HCT116 (cell line): ENCODE results near the gene VSX2. TPM values are rescaled to one million over a fixed set of nuclear protein-coding genes. Genes with fewer than 3 reads are reported as not detected.

ENCODE experiments used
- ATAC-seq: fragments of 200-7000 bp; cut with Tn5 transposase; 2 replicates; pipeline ENCODE4 v1.9.1; 2020; ENCODE audit warnings: mild to moderate bottlenecking, moderate library complexity
- Bru-seq: library from RNA; stranded (reverse); fragments of 400-500 nt; gene quantifications from one replicate; lab custom pipeline; 2021; lab: Mats Ljungman, UMichigan
- BruChase-seq, 2 experiments: library from RNA; stranded (reverse); fragments of 400-500 nt; gene quantifications; one replicate each; lab custom pipeline; 2021; lab: Mats Ljungman, UMichigan
- BruUV-seq: library from RNA; stranded (reverse); fragments of 400-500 nt; replicated peaks from 2 replicates; lab custom pipeline; 2021; lab: Mats Ljungman, UMichigan
- CTCF ChIA-PET: fragments of 300-600 bp; sonication (Branson Sonifier 250); formaldehyde crosslinking; loops from one replicate; lab custom pipeline; 2021; ENCODE audit warnings: antibody characterized with exemption; lab: Charles Lee
- POLR2A ChIA-PET: fragments of 300-600, 350-600 bp; sonication (Branson Sonifier 250); formaldehyde crosslinking; loops from one replicate; lab custom pipeline; 2021; ENCODE audit warnings: antibody characterized with exemption; lab: Charles Lee
- RAD21 ChIA-PET, 2 experiments: fragments of 300-600 bp; sonication (Branson Sonifier 250); formaldehyde crosslinking; loops; one replicate each; lab custom pipeline; 2023; ENCODE audit warnings: low total read pairs in 2 of 2; ENCODE audit not compliant: uncharacterized antibody in 2 of 2, unreplicated experiment in 2 of 2, low non-redundant PET in 1 of 2; lab: Charles Lee
- DNase-seq: peaks from one replicate; pipeline ENCODE4 v3.0.0-alpha.2; 2010; ENCODE audit warnings: low read depth, low spot score
- H2AFZ ChIP-seq: fragments of 200-600 bp; shearing (Covaris generic), sonication (generic); 2 replicates; pipeline ENCODE4 v1.6.1; 2017; ENCODE audit warnings: low read depth, mixed run types, mixed read lengths, antibody characterized with exemption, low read length; ENCODE audit not compliant: poor library complexity, severe bottlenecking
- H3K27ac ChIP-seq: 2 replicates; pipeline ENCODE4 v1.5.1; 2012; ENCODE audit warnings: low read depth, low read length
- H3K27me3 ChIP-seq: fragments of 200-600 bp; sonication (generic); 2 replicates; pipeline ENCODE4 v1.6.1; 2016; ENCODE audit warnings: mixed run types, low read length, mixed read lengths; ENCODE audit not compliant: insufficient read depth
- H3K36me3 ChIP-seq, 2 experiments: fragments of 200-500 bp in 1 of 2; fragments of 200-600 bp in 1 of 2; sonication (Bioruptor generic) in 1 of 2; sonication (generic) in 1 of 2; 2 replicates each; pipeline versions ENCODE4 v1.5.1 to v1.6.1; 2014 to 2016; ENCODE audit warnings: low read length in 2 of 2, inconsistent platforms in 1 of 2, mixed read lengths in 1 of 2, mixed run types in 1 of 2; ENCODE audit not compliant: insufficient read depth in 2 of 2, control insufficient read depth in 1 of 2
- H3K4me1 ChIP-seq, 2 experiments: fragments of 200-600 bp in 1 of 2; sonication (generic) in 1 of 2; 2 replicates each; pipeline versions ENCODE4 v1.5.1 to v1.6.1; 2012 to 2017; ENCODE audit warnings: low read length in 2 of 2, inconsistent platforms in 1 of 2, mild to moderate bottlenecking in 1 of 2, mixed read lengths in 1 of 2, mixed run types in 1 of 2, moderate library complexity in 1 of 2; ENCODE audit not compliant: insufficient read depth in 2 of 2, control insufficient read depth in 1 of 2
- H3K4me2 ChIP-seq: fragments of 200-600 bp; sonication (generic); 2 replicates; pipeline ENCODE4 v1.6.1; 2017; ENCODE audit warnings: mixed run types, low read length, mixed read lengths
- H3K4me3 ChIP-seq, 2 experiments: fragments of 200-600 bp in 1 of 2; sonication (generic) in 1 of 2; replicated peaks in 1 of 2; 2 replicates each; pipeline ENCODE4 v1.5.1; 2011 to 2016; ENCODE audit warnings: low read length in 2 of 2, control low read depth in 1 of 2, low read depth in 1 of 2, mild to moderate bottlenecking in 1 of 2, mixed read lengths in 1 of 2, mixed run types in 1 of 2
- H3K79me2 ChIP-seq: fragments of 200-600 bp; sonication (generic); 2 replicates; pipeline ENCODE4 v1.6.1; 2017; ENCODE audit warnings: mild to moderate bottlenecking, mixed run types, low read length, moderate library complexity, mixed read lengths; ENCODE audit not compliant: insufficient read depth
- H3K9ac ChIP-seq: fragments of 200-600 bp; sonication (generic); 2 replicates; pipeline ENCODE4 v1.6.1; 2016; ENCODE audit warnings: low read length, mixed read lengths
- H3K9me2 ChIP-seq: fragments of 200-600 bp; sonication (generic), shearing (Covaris generic); 2 replicates; pipeline ENCODE4 v1.6.1; 2017; ENCODE audit warnings: mixed run types, mild to moderate bottlenecking, moderate library complexity; ENCODE audit not compliant: insufficient read depth
- H3K9me3 ChIP-seq, 2 experiments: fragments of 200-500 bp in 1 of 2; fragments of 200-600 bp in 1 of 2; sonication (Bioruptor generic) in 1 of 2; sonication (generic) in 1 of 2; 2 replicates each; pipeline ENCODE4 v1.6.1; 2014 to 2017; ENCODE audit warnings: low read length in 2 of 2, mixed read lengths in 2 of 2, inconsistent platforms in 1 of 2, low read depth in 1 of 2, mild to moderate bottlenecking in 1 of 2, mixed run types in 1 of 2, moderate library complexity in 1 of 2; ENCODE audit not compliant: control insufficient read depth in 1 of 2, insufficient read depth in 1 of 2
- H4K20me1 ChIP-seq: fragments of 200-600 bp; sonication (generic), shearing (Covaris generic); 2 replicates; pipeline ENCODE4 v1.6.1; 2017; ENCODE audit warnings: mixed run types, mild to moderate bottlenecking, moderate library complexity; ENCODE audit not compliant: insufficient read depth
- ATF3 ChIP-seq: IDR thresholded peaks from 2 replicates; pipeline ENCODE4 v1.6.1; 2012
- CBX3 ChIP-seq: IDR thresholded peaks from 2 replicates; pipeline ENCODE4 v1.6.1; 2012; ENCODE audit warnings: low read depth
- CEBPB ChIP-seq: IDR thresholded peaks from 2 replicates; pipeline ENCODE4 v1.6.1; 2012; ENCODE audit warnings: low read depth
- CTCF ChIP-seq, 3 experiments: fragments of 200-600 bp in 1 of 3; sonication (generic) in 1 of 3; IDR thresholded peaks in 2 of 3; conservative IDR thresholded peaks in 1 of 3; 2 replicates each; pipeline ENCODE4 v1.5.1; 2012 to 2017; ENCODE audit warnings: low read depth in 2 of 3, low read length in 2 of 3, antibody characterized with exemption in 1 of 3, borderline replicate concordance in 1 of 3, control low read depth in 1 of 3, mild to moderate bottlenecking in 1 of 3, mixed read lengths in 1 of 3, mixed run types in 1 of 3, moderate library complexity in 1 of 3; ENCODE audit not compliant: insufficient read depth in 1 of 3
- EGR1 ChIP-seq: IDR thresholded peaks from 2 replicates; pipeline ENCODE4 v1.6.1; 2012; ENCODE audit warnings: low read depth
- ELF1 ChIP-seq: IDR thresholded peaks from 2 replicates; pipeline ENCODE4 v1.6.1; 2012; ENCODE audit warnings: low read depth, borderline replicate concordance
- EZH2 ChIP-seq: fragments of 200-600 bp; sonication (generic); IDR thresholded peaks from 2 replicates; pipeline ENCODE4 v1.6.1; 2017; ENCODE audit warnings: antibody characterized with exemption, mixed run types
- EZH2phosphoT487 ChIP-seq: fragments of 200-600 bp; IDR thresholded peaks from 2 replicates; pipeline ENCODE4 v1.6.1; 2018; ENCODE audit warnings: antibody characterized with exemption, borderline replicate concordance
- FOSL1 ChIP-seq: IDR thresholded peaks from 2 replicates; pipeline ENCODE4 v1.6.1; 2012; ENCODE audit warnings: low read depth
- POLR2AphosphoS5 ChIP-seq: IDR thresholded peaks from 2 replicates; pipeline ENCODE4 v1.6.1; 2011; ENCODE audit warnings: mild to moderate bottlenecking, low read depth, low read length, moderate library complexity
- RAD21 ChIP-seq: IDR thresholded peaks from 2 replicates; pipeline ENCODE4 v1.6.1; 2012; ENCODE audit warnings: low read depth, mild to moderate bottlenecking
- SIN3A ChIP-seq: IDR thresholded peaks from 2 replicates; pipeline ENCODE4 v1.6.1; 2012; ENCODE audit warnings: low read depth
- TCF7L2 ChIP-seq: IDR thresholded peaks from 2 replicates; pipeline ENCODE4 v1.7.0; 2011; ENCODE audit warnings: borderline replicate concordance, inconsistent platforms; ENCODE audit not compliant: insufficient read depth, insufficient read length; ENCODE audit errors: extremely low read depth
- YY1 ChIP-seq: IDR thresholded peaks from 2 replicates; pipeline ENCODE4 v1.6.1; 2011; ENCODE audit warnings: low read length, low read depth, moderate library complexity, mild to moderate bottlenecking; ENCODE audit not compliant: insufficient replicate concordance; ENCODE audit errors: extremely low read depth
- ZFX ChIP-seq: fragments of 450-650 bp; IDR thresholded peaks from 2 replicates; pipeline ENCODE4 v1.6.1; 2017
- ZNF274 ChIP-seq: fragments of 200-500 bp; sonication (Bioruptor generic); IDR thresholded peaks from 2 replicates; pipeline ENCODE4 v1.6.1; 2014; ENCODE audit warnings: mild to moderate bottlenecking, low read depth, low read length, inconsistent platforms
- intact Hi-C: fragments of 100-400 bp; cut with micrococcal nuclease; formaldehyde crosslinking; loops from 2 replicates; pipeline ENCODE4 v1.10.0; 2022
- long read RNA-seq: library from polyadenylated mRNA; unstranded; transcript quantifications from one replicate; pipeline ENCODE4 v2.0.0, GENCODE V29; 2021; ENCODE audit not compliant: unreplicated experiment
- polyA plus RNA-seq: library from polyadenylated mRNA; unstranded; fragments of >200 nt; gene quantifications from 2 replicates; pipeline ENCODE4 v1.2.1, GENCODE V29; 2012; ENCODE audit warnings: missing spikeins
- total RNA-seq: library from RNA; stranded (reverse); gene quantifications from one replicate; pipeline ENCODE4 v1.2.1, GENCODE V29; 2021; ENCODE audit not compliant: unreplicated experiment

The VSX2 gene
- total RNA-seq (not detected), Bru-seq, nascent RNA (not detected), BruChase-seq, experiment 1, labeled RNA remaining after a 6-hour chase (percentile 7 among the genes with signal in this experiment), BruChase-seq, experiment 2, labeled RNA remaining after a 2-hour chase (percentile 8 among the genes with signal in this experiment)
- not detected in 2 replicates for polyA plus RNA-seq
- long read RNA-seq: 0 reads

GRCh38 chr14:74238974-74239847, at the start of gene VSX2:
Gene VSX2 (plus strand): TSS chr14:74239449. CDS start chr14:74239562, 113 bp downstream.
- ChIA-PET CTCF (interaction anchor here (1.4 kb wide), 1 partner anchor 12 kb away, joined by 3 read pairs; no protein-coding TSS in a partner anchor), RAD21 (no interaction called here), POLR2A (no interaction called here)
- no peak within 1 kb of the TSS for H3K4me3 ChIP-seq
- no peaks in the 10 kb centered on the region for H3K4me1 ChIP-seq
- DNase-seq (no peak), ATAC-seq (no peak)
- H3K27me3 ChIP-seq: no peaks in the 10 kb centered on the region
- H3K9me2 ChIP-seq: no peaks in the 10 kb centered on the region
- no peak within 1 kb of the TSS for H3K9ac ChIP-seq
- no TSS peak for BruUV-seq
- no peaks in the 10 kb centered on the region for H4K20me1 ChIP-seq
- no peak within 1 kb of the TSS for H3K4me2 ChIP-seq
- no peak within 1 kb of the TSS for H3K27ac ChIP-seq
- no peaks in the 10 kb centered on the region for H3K9me3 ChIP-seq
- TF ChIP-seq ELF1 (no peak), CEBPB (no peak), YY1 (no peak), RAD21 (no peak), ATF3 (no peak), CBX3 (no peak)
- H2AFZ ChIP-seq: no peak within 1 kb of the TSS
- intact Hi-C loops: no loop called here
- no peaks in the 10 kb centered on the region for H3K36me3 ChIP-seq
- H3K79me2 ChIP-seq: no peaks in the 10 kb centered on the region

- no TSS peak for BruUV-seq
- POLR2A ChIA-PET: no interaction called here
- ATAC-seq: no peak
- TF ChIP-seq EZH2 (no peak), ZNF274 (no peak), SIN3A (no peak), FOSL1 (no peak), ATF3 (no peak), ZFX (no peak), RAD21 (no peak), CTCF (IDR thresholded peaks at IDR 0.05 in 2 of 3, conservative IDR thresholded peaks at IDR 0.05 in 1 of 3; ENCODE audit: borderline replicate concordance in 1 of 3, insufficient read depth in 1 of 3, low read depth in 2 of 3, low read length in 2 of 3) (no peak), EGR1 (no peak), POLR2AphosphoS5 (no peak), EZH2phosphoT487 (no peak), TCF7L2 (no peak)
These were observed 48.2 kb upstream of the VSX2 start for GRCh38 chr14:74190927-74191575.

More at GRCh38 chr14:74190927-74191575, 48.2 kb upstream of the VSX2 start:
- RAD21 ChIA-PET: no interaction called here
- H3K9me2 ChIP-seq: no peaks in the 10 kb centered on the region
- CTCF ChIA-PET: no interaction called here
- no peak overlapping the region for H3K4me3 ChIP-seq
- DNase-seq: no peak
- H3K27ac ChIP-seq: no peak overlapping the region
- H3K9ac ChIP-seq: no peak overlapping the region
- H3K36me3 ChIP-seq: no peaks in the 10 kb centered on the region
- no peaks in the 10 kb centered on the region for H3K79me2 ChIP-seq
- H4K20me1 ChIP-seq: no peaks in the 10 kb centered on the region
- H2AFZ ChIP-seq: no peak overlapping the region
- no peaks in the 10 kb centered on the region for H3K4me1 ChIP-seq
- intact Hi-C loops: no loop called here
- no peaks in the 10 kb centered on the region for H3K27me3 ChIP-seq
- H3K4me2 ChIP-seq: no peak overlapping the region
- H3K9me3 ChIP-seq: no peaks in the 10 kb centered on the region
